ENCODE data around the gene PLB1. TPM values are rescaled to one million over a fixed set of nuclear protein-coding genes. Genes with fewer than 3 reads are reported as not detected.
A peak's percentile ranks its signal among the peaks of the same experiment; 100 is the strongest.
"Not testable (repeated sequence)": the region's sequence is repeated elsewhere in the genome, so short reads cannot be mapped to it uniquely, and the experiment has no call there.

The PLB1 gene
- total RNA-seq, 2 donors from 2014 or later: 2.8 to 6.2 TPM

DNA sequence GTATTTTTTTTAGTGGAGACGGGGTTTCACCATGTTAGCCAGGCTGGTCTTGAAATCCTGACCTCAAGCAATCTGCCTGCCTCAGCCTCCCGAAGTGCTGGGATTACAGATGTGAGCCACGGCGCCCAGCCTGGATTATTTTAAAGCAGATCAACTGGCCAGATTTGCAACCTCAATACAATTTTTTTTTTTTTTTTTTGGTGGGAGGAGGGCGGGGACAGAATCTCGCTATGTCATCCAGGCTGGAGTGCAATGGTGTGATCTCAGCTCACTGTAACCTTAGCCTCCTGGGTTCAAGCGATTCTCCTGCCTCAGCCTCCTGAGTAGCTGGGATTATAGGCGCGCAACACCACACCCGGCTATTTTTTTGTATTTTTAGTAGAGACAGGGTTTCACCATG lies 54.5 kb downstream of the PLB1 start:
- ATAC-seq; DNase-seq; intact Hi-C loops (cut with DNase I): not testable (repeated sequence)

DNA sequence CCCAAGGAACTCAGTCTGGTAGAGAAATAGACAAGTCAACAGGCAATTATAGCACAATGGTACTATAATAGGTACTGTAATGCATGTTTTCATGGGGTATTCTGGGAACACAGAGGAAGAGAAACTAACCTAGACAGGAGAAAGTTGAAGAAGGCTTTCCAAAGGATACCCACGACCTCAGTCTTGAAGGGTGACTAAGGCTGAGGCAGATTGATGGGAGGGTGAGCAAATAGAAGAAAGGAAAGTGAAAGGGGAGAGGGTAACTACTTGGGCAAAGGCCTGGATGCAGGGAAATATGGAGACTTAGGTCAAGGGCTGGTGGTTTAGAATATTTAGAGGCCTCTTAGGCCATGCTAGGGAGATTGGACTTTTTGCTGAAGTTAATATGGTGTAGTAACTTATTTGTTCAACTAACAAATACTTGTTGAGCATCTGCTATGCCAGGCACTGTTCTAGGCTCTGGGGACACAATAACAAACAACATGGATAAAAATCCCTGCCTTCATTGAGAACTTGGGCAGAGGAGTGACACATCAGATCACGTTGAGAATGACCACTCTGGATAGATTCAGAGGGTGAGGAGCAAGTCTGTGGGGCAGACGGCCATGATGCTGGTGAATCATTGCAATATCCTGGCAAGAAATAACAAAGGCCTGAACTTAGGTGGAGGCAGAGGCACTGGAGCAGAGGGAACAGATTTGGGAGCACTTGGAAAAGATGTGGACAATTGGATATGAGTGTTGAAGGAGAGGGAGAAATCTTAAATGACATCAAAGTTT lies 56.4 kb downstream of the PLB1 start:
- ATAC-seq (no peak), DNase-seq (no peak)
- intact Hi-C loops (cut with DNase I): no loop called here

DNA sequence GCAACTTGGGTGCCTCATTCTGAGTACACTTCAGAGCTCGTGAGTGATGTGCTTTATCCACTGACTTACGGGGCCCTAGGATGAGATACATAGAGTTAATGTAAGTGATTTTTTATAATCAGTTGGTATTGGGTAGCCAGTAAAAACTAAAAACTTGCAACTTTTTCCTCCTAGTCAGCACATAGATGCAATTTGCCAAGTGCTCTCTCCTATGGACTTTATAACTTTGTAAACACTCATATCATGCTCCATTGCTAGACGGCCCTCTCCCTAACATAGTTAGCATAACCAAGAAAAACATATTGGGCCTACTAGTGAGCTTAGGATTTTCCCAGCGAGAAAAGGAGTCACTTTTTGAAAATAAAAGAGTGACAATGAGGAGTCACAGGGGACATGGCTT lies 60.4 kb downstream of the PLB1 start:
- intact Hi-C loops (cut with DNase I): no loop called here
- no peak for ATAC-seq
- DNase-seq: no peak

DNA sequence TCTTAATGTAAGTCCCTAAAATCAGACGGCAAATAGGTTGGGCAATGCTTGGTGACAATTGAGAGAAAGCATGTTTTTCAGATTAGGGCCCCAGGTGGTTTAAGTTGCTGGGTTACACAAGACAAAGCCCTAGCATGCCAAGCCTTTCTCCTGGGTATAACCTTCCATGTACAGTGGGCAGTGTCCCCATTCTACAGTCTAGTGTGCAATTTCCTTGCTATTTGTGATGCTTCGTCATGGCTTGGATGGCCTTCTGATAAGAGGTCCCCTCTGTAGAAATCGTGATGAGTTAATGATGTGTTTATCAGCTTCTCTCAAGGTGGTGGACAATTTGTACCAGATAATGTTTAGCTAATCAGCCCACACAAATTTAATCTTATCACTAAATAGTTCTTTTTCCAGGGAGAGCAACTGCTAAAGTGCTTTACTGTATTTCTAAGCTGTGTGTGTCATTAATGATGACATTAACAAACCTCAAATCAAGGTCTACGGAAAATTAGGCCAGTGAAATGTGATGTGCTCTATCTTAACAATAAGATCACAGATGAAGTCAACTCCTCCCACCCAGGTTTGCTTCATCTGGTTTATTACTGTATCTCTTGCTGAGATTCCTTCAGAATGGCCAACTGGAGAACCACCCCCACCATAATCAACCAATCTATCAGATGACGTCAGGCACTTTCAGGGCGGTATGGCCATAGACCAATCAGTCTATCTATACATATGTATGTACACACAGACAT lies 61.7 kb downstream of the PLB1 start:
- ATAC-seq: peak; percentile 70 to 72
- no peak for DNase-seq
- intact Hi-C loops (cut with DNase I): no loop called here

DNA sequence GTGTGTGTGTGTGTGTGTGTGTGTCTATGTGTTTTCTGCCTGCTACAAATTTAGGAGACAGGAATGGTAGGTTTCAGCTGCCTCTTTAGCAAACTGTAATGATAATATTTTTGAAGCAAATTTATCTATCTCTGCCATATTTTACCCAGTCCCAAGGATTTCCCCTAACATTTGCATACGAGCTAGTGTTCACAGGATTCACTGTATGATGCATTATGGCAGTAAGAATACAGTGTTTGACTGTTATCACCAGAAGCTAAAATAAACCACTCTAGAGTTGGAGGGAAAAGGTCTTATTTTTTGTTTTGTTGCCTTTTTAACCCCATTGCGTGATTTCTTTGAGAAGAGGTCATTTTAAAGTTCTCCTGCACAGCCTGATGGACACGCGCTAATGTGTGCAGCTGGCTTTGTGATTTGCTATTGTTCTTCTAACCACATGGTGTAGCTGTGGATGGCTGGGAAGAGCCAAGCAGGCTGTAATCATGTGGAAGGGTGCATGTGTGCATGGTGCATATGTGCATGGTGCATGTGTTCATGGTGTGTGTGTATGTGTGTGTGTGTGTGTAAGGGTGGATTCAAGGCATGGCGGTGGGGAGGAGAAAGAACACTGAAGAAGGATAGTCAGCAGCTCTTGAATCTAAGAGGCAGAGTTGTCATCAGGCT lies 62.4 kb downstream of the PLB1 start:
- intact Hi-C loops (cut with DNase I): no loop called here
- ATAC-seq (peak in 1 of 2 donors; percentile 6), DNase-seq (no peak)

DNA sequence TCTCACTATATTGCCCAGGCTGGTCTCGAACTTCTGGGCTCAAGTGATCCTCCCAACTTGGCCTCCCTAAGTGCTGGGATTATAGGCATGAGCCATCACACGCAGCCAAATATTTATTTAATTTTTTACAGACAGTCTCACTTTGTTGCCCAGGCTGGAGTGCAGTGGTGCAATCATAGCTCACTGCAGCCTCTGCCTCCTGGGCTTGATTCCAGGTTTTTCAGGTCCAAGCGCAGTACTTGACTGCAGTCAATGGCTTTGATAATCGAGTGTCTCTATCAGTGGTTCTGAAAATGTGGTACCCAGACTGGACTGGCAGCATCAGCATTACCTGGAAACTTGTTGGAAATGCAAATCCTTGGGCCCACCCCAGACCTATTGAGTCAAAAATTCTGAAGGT lies 63.1 kb downstream of the PLB1 start:
- ATAC-seq: peak; percentile 24 to 58
- intact Hi-C loops (cut with DNase I): no loop called here
- no peak for DNase-seq

DNA sequence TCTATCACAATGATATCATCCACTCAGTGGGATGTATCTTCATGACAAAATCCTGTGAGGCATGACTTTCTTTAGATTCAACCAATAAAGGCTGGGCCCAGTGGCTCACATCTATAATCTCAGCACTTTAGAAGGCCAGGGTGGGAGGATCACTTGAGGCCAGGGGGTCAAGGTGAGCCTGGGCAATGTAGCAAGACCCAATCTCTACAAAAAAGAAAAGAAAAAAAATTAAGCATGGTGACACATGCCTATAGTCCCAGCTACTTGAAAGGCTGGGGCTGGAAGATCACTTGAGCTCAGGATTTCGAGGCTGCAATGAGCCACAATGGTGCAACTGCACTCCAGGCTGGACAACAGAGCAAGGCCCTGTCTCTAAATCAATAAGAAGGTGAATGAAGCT lies 68.0 kb downstream of the PLB1 start:
- no peak for DNase-seq
- intact Hi-C loops (cut with DNase I): no loop called here
- no peak for ATAC-seq

DNA sequence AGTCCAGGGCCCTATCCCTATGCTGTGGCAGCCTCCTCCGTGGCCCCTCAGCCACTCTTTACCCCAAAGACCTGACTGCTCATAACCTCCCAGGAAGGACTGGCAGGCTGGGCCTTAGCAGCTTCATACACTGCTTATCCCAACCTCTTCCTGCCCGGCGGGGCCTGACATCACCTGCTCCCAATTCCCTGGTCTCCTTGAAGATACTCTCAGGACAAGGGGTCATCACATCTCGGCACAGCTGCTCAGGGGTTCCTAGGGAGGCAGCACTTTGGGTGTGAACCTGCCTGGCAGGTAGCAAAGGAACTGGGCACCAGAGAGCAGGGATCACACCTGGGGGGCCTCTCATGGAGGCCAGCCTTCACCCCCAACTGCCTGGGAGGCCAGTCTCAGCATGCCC lies 68.5 kb downstream of the PLB1 start:
- no peak for DNase-seq
- ATAC-seq: no peak
- intact Hi-C loops (cut with DNase I): no loop called here

DNA sequence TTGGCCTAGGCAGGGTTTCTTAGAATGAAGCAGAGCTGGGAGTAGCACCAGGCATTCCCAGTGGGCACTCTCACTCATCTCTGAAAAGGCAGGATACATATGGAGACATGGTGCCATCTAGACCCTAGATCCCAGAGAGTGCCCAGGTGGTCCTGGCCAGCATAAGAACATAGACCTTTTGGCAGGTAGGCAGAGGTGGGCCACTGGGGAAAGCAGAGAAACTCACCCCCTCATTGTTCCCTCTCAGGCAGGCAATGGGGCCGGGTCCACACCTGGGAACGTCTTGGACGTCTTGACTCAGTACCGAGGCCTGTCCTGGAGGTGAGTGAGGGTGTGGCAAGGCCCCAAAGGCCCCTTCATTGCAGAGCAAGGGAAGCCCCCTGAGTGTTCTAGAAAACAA lies 69.2 kb downstream of the PLB1 start:
- intact Hi-C loops (cut with DNase I): no loop called here
- ATAC-seq: no peak
- DNase-seq: no peak

DNA sequence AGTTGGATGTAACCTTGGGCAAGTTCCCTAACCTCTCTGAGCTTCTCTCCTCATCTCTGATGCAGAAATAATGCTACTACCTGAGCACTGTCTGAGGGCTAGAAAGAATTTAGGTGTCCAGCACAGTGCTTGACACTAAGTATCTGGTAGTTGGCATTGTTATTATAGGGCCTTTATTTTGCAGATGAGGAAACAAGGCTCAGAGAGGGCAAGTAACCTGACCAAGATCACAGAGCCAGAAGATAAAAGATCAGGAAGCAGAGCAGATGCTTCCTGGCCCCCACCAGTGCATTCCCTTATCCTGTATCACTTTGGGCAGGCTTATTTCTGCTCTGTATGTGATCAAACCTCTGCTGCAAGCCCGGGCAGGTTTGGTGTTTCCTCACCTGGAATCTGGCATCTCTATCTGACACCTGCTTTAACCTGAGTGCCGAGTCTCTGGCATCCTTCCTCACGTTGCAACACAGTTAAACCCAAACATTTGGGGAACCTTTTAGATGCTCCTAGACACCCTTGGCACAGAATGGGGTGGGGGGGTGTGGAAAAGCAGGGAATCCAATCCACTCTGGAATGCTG lies 69.9 kb downstream of the PLB1 start:
- intact Hi-C loops (cut with DNase I): no loop called here
- ATAC-seq (peak in 1 of 2 donors; percentile 2), DNase-seq (no peak)

DNA sequence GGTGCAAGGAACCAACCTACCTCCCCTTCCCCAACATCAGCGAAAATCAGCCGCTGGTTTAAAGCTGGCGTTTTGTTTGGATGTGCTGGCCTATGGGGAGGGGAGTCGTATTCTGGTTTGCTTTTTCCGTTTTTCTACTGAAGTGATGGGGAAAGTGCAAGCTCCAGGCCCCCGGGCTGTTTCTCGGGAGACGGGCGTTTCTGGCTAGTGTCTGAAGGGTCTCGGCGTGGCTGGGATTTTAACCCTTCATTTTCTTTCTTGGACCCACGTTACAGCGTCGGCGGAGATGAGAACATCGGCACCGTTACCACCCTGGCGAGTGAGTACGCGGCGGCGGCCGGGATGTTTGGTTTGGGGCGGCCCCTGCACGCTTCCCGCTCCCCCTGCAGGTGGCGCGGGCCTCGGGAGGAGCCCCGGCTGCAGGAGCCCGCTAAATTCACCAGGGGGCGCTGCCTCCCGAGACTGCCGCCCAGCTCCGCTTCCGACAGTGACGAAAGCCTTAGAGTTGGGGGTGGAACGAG lies 70.7 kb downstream of the PLB1 start:
- DNase-seq (peak; percentile 86), ATAC-seq (peak; percentile 93 to 94)
- intact Hi-C loops (cut with DNase I): no loop called here

DNA sequence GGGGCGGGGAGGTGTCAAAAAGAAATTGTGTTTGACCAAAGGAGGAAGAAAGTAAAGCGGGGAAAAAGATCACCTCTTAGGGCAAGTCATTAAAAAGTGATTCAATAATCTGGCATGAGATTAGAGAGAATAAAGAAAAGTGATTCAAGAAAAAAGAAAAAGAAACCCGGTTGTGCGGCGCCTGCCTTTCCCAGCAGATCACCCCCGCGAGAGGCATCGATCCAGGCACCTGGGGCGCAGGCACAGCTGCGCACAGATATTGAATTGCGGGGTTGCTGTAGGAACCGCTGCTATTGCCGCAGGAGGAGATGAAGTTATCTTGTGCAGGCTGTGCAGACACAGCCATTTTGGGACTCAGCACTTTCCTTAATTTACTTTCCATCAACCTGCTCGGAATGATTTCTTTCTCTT lies 71.2 kb downstream of the PLB1 start:
- intact Hi-C loops (cut with DNase I): no loop called here
- no peak for DNase-seq

DNA sequence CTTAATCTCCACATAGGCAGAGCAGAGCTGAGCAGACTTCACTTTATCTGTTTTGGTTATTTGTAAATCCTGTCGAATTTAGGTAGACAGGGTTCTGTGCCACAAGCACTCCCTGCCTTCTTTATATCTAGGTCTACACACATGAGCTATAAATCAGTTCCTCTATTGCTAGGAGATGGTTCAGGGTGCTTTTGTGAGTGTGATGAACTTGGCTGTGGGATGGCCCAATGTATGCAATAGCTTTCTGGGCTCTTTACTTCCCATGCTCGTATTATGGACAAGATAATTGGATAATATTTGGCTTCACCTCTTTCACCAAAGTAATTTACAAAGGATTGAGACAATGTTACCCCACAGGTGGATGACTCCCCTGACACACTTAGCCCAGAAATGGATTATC lies 72.2 kb downstream of the PLB1 start:
- ATAC-seq (no peak), DNase-seq (no peak)
- intact Hi-C loops (cut with DNase I): no loop called here

More for the DNA sequence above, 71.2 kb downstream of the PLB1 start:
- peak; percentile 32 for ATAC-seq

DNA sequence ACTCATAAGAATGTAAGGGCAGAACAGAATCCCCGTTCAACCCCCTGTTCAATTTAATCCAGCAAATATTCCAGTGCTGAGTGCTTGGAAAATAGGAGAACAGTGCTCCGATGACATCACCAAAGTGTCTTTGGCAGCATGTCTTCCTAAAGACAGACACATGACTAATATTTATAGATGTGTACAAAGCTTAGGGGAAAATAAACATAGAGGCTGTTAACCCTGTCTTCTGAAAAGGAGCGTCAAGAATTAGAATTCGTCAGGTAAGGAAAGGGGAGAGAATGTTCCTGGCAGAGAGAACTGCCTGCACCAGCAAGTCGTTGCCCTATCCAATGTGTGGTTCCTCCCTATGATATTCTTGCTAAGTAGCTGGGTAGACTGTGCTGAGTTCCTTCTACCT lies 72.7 kb downstream of the PLB1 start:
- no peak for DNase-seq
- intact Hi-C loops (cut with DNase I): no loop called here
- no peak for ATAC-seq

DNA sequence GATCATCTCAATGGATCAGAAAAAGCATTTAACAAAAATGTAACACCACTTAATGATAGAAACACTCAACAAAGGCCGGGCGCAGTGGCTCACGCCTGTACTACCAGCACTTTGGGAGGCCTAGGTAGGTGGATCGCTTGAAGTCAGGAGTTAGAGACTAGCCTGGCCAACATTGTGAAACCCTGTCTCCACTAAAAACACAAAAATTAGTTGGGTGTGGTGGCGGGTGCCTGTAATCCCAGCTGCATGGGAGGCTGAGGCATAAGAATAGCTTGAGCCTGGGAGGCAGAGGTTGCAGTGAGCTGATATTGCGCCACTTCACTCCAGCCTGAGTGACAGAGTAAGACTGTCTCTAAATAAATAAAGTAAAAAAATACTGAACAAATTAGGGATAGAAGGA lies 74.6 kb downstream of the PLB1 start:
- intact Hi-C loops (cut with DNase I): no loop called here
- DNase-seq (no peak), ATAC-seq (no peak)

DNA sequence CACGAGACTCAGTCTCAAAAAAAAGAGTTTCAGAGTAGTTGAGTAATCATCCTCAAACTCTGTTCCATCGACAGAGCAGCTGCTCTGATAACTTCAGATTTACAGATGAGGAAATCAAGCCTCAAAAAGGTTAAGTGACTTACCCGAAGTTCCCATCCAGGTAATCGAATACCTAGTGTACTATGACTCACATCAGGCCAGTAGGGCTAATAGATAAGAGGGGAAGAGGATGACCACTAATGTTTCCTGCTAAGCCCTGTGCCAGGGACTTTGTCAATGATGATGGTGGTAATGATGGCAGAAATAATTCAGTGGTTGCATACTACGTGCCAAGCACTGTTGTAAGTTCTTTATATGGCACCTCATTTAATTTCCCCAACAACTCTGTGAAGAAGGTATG lies 80.9 kb downstream of the PLB1 start:
- intact Hi-C loops (cut with DNase I): no loop called here
- ATAC-seq: no peak

DNA sequence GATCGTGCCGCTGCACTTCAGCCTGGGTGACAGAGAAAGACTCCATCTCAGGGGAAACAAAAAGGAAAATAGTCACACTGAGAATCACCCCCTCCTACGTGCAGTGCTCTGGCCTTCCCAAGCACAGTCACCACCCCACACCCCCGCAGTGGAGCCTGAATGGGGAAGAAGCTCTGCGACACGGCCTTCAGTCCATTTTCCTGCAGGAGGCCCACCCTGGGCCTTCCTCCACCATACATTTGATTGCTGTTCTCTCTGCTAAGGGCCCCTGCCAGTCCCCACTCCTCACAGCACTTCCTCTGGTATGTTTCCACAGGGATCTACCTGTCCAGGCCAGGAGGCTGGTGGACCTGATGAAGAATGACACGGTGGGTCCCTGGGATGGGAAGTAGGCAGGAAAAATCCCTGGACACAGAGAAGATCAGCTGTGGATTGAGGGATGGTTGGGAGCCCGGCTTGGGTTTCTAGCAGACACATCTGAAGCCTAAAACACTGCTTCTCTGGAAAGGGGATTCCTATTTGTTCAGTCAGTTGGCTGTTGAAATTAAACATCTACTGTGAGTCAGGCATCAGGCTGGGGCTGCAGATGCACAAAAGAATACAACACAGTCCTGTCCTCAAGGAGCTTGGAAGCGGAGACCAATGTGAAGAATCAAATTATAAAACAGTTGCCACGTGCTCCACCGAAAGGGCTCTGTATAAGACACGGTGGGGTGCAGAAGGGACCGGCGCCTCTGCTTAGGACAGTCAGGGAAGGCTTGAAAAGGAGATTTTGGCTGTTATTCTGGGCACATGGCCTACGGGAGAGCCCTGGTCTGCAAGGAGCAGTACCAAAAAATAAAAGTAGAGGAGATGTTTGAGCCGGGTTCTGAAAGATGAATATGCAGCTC lies 82.2 kb downstream of the PLB1 start:
- DNase-seq (no peak), ATAC-seq (no peak)
- intact Hi-C loops (cut with DNase I): no loop called here

More for the DNA sequence above, 80.9 kb downstream of the PLB1 start:
- DNase-seq: no peak

DNA sequence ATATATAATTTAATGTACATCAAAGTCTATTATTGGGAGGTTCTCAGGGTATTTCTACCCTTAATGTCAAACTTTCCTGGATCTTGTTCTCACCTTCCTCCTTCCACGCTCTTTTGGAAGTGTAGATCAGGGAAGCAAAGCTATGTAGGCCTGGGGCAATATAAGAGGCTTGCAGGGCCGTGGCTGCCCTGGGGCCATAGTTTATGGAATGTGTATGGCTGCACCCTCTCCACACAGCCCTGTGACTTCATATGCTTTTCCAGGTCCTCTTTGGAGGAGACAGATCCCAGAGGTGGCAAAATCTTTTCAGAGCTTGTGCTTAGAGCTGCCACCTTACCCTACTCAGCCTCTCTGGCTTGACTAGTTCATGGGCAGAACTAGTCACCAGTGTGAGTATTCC lies 82.9 kb downstream of the PLB1 start:
- intact Hi-C loops (cut with DNase I): no loop called here
- no peak for DNase-seq
- ATAC-seq: no peak

DNA sequence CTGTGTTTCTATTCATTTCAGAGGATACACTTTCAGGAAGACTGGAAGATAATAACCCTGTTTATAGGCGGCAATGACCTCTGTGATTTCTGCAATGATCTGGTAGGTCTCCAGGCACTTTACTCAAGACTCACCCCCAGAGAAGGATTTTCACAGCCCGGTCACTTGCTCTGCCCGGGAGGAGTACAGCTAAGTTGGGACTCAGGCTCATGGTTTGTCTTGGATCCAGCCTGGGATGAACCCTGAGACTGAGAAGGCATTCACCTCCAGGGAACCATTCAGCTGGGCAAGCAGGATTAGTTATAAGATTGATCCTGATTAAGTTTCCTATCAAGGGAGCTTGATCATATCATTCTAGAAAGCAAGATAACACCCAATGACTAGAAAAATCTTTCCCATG lies 83.7 kb downstream of the PLB1 start:
- DNase-seq (no peak), ATAC-seq (no peak)
- intact Hi-C loops (cut with DNase I): no loop called here

Data from left cardiac atrium (tissue), 4 donors.